ENCODE measurements around the gene FAT2.
"Not testable (repeated sequence)": the region's sequence is repeated elsewhere in the genome, so short reads cannot be mapped to it uniquely, and the experiment has no call there.

The FAT2 gene

DNA sequence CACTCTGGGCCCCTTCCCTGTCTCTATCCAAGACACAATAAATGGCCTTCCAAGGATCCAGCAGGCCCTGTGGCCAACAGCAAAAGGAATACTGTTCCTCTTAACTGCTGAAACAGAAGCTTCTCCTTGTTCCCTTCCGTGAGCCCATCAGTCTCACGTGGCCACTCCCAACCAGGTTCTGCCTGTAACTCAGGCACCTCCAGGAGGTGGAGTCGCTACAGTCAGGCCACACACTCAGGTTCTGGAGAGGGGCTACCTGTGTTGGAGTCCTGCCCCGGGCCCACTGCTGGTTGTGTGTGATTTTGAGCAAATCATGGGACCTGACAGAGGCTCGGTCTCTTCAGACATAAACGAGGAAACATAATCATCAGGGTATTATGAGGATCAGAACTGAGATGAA is 10.3 kb downstream of the FAT2 start:
- no peak for DNase-seq (ENCODE audit: low read depth)

- no peak for DNase-seq (ENCODE audit: low read depth)
Observed at GRCh38 chr5:151580239-151580638, 10.9 kb downstream of the FAT2 start.

GRCh38 chr5:151579146-151579545 is 12.0 kb downstream of the FAT2 start:
- not testable (repeated sequence) for DNase-seq (ENCODE audit: low read depth)

DNA sequence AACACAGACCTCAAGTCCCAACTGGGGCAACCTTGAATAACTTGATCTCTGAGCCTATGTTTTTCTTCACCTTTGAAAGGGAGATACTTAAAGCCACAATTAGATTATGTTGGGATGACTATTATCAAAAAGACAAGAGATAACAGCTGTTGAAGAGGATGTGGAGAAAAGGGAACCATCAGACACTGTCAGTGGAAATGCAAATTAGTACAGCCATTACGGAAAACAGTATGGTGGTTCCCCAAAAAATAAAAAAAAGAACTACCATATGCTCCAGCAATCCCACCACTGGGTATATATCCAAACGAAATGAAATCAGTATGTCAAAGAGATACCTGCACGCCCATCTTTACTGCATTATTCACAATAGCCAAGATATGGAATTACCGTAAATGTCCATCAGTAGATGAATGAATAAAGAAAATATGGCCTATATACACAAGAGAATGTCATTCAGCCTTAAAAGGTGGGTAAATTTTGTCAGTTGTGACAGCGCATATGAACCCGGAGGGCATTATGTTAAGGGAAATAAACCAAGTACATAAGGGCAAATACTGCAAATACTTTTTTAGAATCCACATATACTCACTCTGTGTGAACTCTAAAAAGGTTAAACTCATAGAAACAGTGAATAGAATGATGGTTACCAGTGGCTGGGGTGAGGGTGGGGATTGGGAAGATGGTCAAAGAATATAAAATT is 12.7 kb downstream of the FAT2 start:
- DNase-seq (ENCODE audit: low read depth), result no peak

DNA sequence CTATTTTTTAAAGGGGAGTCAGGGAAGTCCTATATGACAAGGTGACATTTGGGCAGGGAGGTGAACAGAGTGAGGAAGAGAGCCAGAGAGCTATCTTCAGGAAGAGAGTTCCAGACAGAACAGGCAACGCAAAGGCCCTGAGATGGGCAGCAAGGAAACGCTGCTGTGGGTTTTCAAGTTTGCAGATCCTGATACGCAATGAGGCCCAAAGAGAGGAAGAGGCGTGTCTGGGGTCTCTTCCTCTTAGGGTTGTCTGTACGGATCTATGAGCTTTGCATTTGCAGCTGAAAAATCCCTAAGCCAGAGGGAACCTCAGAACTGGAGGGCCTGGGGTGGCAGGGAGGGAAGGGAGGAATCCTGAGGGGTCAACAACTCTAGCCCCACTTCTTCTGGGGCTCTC is 13.6 kb downstream of the FAT2 start:
- DNase-seq (ENCODE audit: low read depth), result no peak

- no peak for DNase-seq (ENCODE audit: low read depth)
Observed at GRCh38 chr5:151574444-151574996, 16.6 kb downstream of the FAT2 start.

DNA sequence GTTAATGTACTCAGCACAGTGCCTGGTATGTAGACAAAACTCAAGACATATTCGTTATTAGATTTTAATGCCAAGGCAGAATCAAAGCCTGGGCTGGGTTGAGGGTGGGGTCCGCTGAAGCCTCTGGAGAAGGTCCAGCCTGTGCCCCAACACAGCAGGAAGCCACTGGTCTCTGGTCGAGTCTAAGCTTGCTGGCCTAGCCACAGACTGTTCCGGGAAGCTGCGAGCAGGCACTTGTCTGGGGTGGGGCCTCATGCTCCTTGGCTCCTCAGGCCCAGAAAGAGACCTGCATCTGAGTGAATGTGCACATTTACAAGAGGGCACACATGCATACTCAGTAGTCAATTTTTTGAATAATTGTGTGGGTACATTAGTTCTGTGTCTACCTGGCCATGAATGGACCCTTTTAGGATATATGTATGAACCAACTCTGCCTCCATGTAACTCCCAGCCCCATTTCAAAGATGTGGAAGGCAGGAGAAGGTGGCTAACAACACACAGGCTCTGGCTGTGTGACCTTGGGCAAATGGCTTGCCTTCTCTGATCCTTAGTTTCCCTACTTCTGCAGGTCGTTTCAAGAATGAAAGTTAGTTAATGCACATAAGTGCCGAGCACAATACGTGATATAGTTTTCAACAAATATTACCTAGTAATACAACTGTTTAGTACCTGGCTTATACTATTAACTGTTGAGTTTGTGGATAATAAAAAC is 18.3 kb downstream of the FAT2 start:
- no peak for DNase-seq (ENCODE audit: low read depth)

- DNase-seq (ENCODE audit: low read depth), result no peak
Observed at GRCh38 chr5:151571270-151572173, 19.6 kb downstream of the FAT2 start.

DNA sequence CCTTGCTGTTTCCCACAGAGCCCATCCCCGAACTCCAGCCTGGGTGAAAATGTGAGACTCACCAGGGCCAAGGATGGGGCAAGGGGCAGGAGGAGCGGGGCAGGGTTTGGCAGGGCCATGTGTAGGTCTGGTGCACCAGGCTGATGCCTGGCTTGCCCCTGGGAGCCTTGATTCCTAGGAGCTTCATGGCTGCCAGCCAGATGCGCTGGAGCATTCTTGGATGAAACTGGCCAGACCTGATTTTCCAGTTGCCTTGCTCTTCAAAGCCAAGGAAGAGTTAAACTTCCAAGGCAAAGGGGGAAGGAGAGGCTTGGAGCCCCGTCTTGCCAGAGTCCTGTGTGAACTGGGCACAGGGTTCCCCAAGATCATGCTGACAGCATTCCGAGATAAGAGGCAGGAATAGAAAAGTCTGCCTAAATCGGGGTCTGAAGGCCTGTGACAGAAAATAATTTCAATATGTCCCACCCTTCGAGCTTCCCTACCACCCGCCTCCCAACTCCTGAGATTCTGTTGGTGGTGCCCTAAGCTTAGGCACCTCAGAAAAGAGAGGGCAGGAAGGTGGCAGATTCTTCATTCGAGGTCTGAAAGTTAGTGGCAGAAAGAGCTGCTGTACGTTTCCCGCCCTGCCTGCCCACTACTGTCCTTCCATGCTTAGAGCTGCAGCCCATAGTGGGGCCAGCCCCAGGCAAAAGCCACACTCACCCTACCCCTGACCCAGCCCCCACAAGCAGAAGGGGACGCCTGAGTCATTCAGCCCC is 20.4 kb downstream of the FAT2 start:
- no peak for DNase-seq (ENCODE audit: low read depth)

DNA sequence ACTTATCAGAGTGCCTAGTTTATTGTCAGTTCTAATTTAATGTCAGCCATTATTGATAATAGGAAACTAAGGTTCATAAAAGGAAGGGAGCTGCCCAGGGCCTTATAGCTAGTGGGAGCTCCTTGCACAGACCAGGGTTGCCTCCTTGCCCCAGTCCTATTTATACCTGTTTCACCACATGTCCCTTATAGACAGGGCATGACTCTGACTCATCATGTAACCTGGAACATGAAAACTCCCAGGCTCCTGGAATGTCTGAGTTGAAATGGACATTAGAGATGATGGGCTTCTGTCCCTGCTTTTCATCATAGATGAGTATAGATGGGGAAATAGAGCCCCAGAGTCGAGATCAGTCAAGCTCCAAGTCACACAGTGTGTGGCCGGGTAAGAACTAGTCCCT is 21.1 kb downstream of the FAT2 start:
- DNase-seq (ENCODE audit: low read depth), result no peak

- no peak for DNase-seq (ENCODE audit: low read depth)
Observed at GRCh38 chr5:151569132-151570046, 21.7 kb downstream of the FAT2 start.

- no peak for DNase-seq (ENCODE audit: low read depth)
Observed at GRCh38 chr5:151568036-151568435, 23.1 kb downstream of the FAT2 start.

GRCh38 chr5:151565971-151566370 is 25.2 kb downstream of the FAT2 start:
- no peak for DNase-seq (ENCODE audit: low read depth)

DNA sequence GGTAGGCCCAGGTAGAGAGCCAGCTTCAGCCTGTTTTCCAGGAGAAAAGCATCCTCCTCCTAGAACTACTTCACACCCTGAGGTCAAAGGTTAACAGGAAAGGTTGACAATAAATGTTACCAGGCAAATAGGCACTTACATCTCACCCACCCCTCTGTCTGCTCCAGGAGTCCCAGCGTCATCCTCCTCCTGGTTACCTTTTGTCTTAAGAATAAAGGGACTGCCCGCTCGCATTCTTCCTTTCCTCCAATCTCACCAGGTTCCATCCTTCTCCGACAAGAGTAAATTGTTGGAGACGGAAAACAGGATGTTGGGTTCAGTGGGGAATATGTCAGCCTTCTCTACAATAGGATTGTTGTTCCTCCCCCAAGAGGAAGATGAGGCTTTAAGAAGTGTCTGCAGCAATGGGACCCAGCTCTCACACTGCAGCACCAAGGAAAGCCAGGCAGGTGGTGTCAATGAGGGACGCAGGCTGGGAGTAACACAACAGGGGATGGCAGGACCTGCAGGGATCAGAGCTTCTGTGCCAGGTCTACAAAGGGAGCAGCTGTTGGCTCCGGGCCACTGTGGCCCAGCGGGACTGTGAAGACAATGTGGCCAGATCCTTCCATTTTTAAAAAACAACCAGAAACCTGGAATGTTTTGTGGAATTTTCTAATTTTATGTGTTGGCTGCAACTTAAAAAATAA is 29.0 kb downstream of the FAT2 start:
- no peak for DNase-seq (ENCODE audit: low read depth)

DNA sequence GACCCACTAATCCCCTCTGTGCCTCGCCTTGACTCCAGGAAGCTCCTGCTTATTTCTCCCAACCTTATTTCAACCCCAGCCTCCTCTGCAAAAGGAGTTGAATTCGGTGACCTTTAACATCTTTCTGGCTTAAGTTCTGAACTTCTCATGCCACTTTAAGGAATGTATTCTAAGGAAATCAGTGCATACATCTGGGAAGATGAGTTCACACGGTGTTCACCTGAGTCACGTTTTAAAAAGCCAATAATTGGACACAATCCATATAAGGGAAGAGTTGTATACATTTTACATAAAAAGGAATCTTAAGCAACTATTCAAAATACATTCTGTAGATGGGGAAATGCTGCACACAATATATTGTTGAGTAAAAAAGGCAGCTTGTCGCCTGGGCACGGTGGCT is 33.2 kb downstream of the FAT2 start:
- DNase-seq (ENCODE audit: low read depth), result no peak

- no peak for DNase-seq (ENCODE audit: low read depth)
Observed at GRCh38 chr5:151557466-151557865, 33.7 kb downstream of the FAT2 start.

- DNase-seq (ENCODE audit: low read depth), result no peak
Observed at GRCh38 chr5:151556806-151557205, 34.3 kb downstream of the FAT2 start.

DNA sequence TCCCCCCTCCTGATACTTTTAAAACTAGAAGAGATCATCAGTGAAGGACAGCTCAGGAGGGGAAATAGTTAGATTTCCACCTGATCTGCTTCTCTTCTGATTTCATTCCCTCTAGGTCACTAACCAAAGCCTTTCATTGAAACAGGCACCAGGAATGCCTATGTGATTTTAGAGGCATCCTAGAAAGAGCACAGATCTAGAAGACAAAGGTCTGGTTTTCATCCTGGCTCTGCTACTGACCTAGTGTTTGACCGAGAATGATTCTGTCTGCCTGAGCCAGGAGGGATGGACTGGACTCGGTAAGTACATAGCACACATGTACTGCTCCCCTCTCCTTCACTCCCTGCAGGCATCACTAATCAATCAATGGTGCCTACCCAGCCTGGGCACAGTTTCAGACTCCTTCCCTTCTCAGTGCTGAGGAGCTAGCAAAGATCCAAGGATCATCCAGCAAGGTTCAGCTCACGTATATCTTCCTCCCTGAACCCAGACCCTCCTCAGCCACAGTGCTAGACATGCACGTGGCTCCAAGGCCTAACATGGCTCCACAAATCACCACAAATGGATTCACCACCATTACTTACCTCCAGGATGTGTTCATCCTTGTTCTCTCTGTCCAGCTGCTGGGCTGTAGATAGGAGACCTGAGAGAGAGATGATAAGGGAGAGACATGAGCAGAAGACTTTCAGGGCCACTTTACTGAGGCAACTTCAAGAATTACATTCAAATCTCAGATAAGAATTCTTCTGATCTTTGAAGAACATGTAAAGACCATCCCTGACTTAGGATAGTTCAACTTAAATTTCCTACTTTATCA is 35.2 kb downstream of the FAT2 start:
- DNase-seq (ENCODE audit: low read depth), result no peak

- no peak for DNase-seq (ENCODE audit: low read depth)
Observed at GRCh38 chr5:151553695-151554094, 37.4 kb downstream of the FAT2 start.
